Endothelial cell of umbilical vein (primary cell): ENCODE measurements around the gene GRPEL1. TPM values are rescaled to one million over a fixed set of nuclear protein-coding genes. Genes with fewer than 3 reads are reported as not detected.

Experiments
- BruUV-seq: library from RNA; stranded (reverse); fragments of 400-500 nt; replicated peaks from 2 replicates; lab custom pipeline; 2021; lab: Mats Ljungman, UMichigan
- CTCF ChIA-PET: fragments of 300-600, 350-600 bp; sonication (Branson Sonifier 250); formaldehyde crosslinking; loops from one replicate; lab custom pipeline; 2021; ENCODE audit warnings: antibody characterized with exemption, inconsistent platforms; lab: Charles Lee
- POLR2A ChIA-PET: fragments of 300-600, 350-600 bp; sonication (Branson Sonifier 250); formaldehyde crosslinking; loops from one replicate; lab custom pipeline; 2021; ENCODE audit warnings: antibody characterized with exemption, inconsistent platforms; lab: Charles Lee
- DNase-seq: peaks from one replicate; pipeline ENCODE4 v3.0.0-alpha.2; 2011; ENCODE audit warnings: low read depth, low spot score
- FAIRE-seq: peaks from 2 replicates; lab custom pipeline; 2011; peaks lifted over from hg19 to GRCh38; lab: Jason Lieb, UNC
- H2AFZ ChIP-seq: 2 replicates; pipeline ENCODE4 v1.6.0; 2012; ENCODE audit warnings: low read depth, low read length, control low read depth, inconsistent platforms
- H3K27ac ChIP-seq: 2 replicates; pipeline ENCODE4 v1.5.1; 2011; ENCODE audit warnings: low read depth, mild to moderate bottlenecking, control low read depth, low read length, moderate library complexity; ENCODE audit not compliant: insufficient read depth
- H3K27me3 ChIP-seq, 2 experiments: 2 replicates each; pipeline versions ENCODE4 v1.6.0 to v1.6.1; 2011; ENCODE audit warnings: low read length in 2 of 2, mixed read lengths in 1 of 2; ENCODE audit not compliant: control insufficient read depth in 2 of 2, insufficient read depth in 2 of 2
- H3K36me3 ChIP-seq, 2 experiments: 2 replicates in 1 of 2; 3 replicates in 1 of 2; pipeline ENCODE4 v1.5.1; 2011; ENCODE audit warnings: low read length in 2 of 2, mild to moderate bottlenecking in 1 of 2, moderate library complexity in 1 of 2; ENCODE audit not compliant: control insufficient read depth in 2 of 2, insufficient read depth in 2 of 2; ENCODE audit errors: extremely low read depth in 1 of 2
- H3K4me1 ChIP-seq: 3 replicates; pipeline ENCODE4 v1.5.1; 2011; ENCODE audit warnings: mild to moderate bottlenecking, low read length; ENCODE audit not compliant: control insufficient read depth, insufficient read depth; ENCODE audit errors: extremely low read depth
- H3K4me2 ChIP-seq: 2 replicates; pipeline ENCODE4 v1.6.1; 2011; ENCODE audit warnings: low read length, control low read depth, mixed read lengths; ENCODE audit not compliant: insufficient read depth
- H3K4me3 ChIP-seq, 3 experiments: fragments of 200-600 bp in 1 of 3; sonication (generic), shearing (Covaris generic) in 1 of 3; replicated peaks in 1 of 3; 2 replicates each; pipeline ENCODE4 v1.5.1; 2011 to 2016; ENCODE audit warnings: control low read depth in 3 of 3, low read length in 3 of 3, mild to moderate bottlenecking in 2 of 3, inconsistent platforms in 1 of 3, low read depth in 1 of 3, moderate library complexity in 1 of 3; ENCODE audit not compliant: insufficient read depth in 1 of 3
- H3K79me2 ChIP-seq: 2 replicates; pipeline ENCODE4 v1.6.0; 2012; ENCODE audit warnings: low read length, inconsistent platforms; ENCODE audit not compliant: control insufficient read depth, insufficient read depth
- H3K9ac ChIP-seq: replicated peaks from 2 replicates; pipeline ENCODE3; 2011; ENCODE audit warnings: low read length, control low read depth; ENCODE audit not compliant: insufficient read depth; ENCODE audit errors: extremely low read depth
- H3K9me1 ChIP-seq: replicated peaks from 3 replicates; pipeline ENCODE4 v1.6.0; 2011; ENCODE audit warnings: mild to moderate bottlenecking, low read length; ENCODE audit not compliant: control insufficient read depth, insufficient read depth; ENCODE audit errors: extremely low read depth
- H3K9me3 ChIP-seq: replicated peaks from 2 replicates; pipeline ENCODE4 v1.5.1; 2012; ENCODE audit warnings: low read length, inconsistent platforms; ENCODE audit not compliant: control insufficient read depth, insufficient read depth
- H4K20me1 ChIP-seq: replicated peaks from 2 replicates; pipeline ENCODE3; 2011; ENCODE audit warnings: mild to moderate bottlenecking, low read length; ENCODE audit not compliant: control insufficient read depth, insufficient read depth; ENCODE audit errors: extremely low read depth
- EZH2 ChIP-seq: IDR thresholded peaks from 2 replicates; pipeline ENCODE4 v1.6.1; 2012; ENCODE audit warnings: borderline replicate concordance, low read depth, mild to moderate bottlenecking, moderate library complexity, low read length, inconsistent platforms; ENCODE audit not compliant: severe bottlenecking
- FOS ChIP-seq: IDR thresholded peaks from 2 replicates; pipeline ENCODE4 v1.6.1; 2011; ENCODE audit warnings: mild to moderate bottlenecking, low read length, moderate library complexity, borderline replicate concordance; ENCODE audit not compliant: insufficient read depth
- GATA2 ChIP-seq: IDR thresholded peaks from 2 replicates; pipeline ENCODE4 v1.7.0; 2011; ENCODE audit warnings: low read depth, mild to moderate bottlenecking, moderate library complexity, mixed read lengths, low read length; ENCODE audit not compliant: insufficient read length, insufficient read depth
- JUN ChIP-seq: IDR thresholded peaks from 2 replicates; pipeline ENCODE4 v1.6.1; 2011; ENCODE audit warnings: borderline replicate concordance, low read depth; ENCODE audit not compliant: insufficient read length, insufficient read depth
- MYC ChIP-seq: IDR thresholded peaks from one replicate; pipeline ENCODE4 v1.6.1; 2011; ENCODE audit warnings: mild to moderate bottlenecking, low read depth, low read length
- POLR2A ChIP-seq: IDR thresholded peaks from 2 replicates; pipeline ENCODE4 v1.6.1; 2012; ENCODE audit warnings: low read depth, mild to moderate bottlenecking, control low read depth, low read length
- POLR2AphosphoS5 ChIP-seq: IDR thresholded peaks from 2 replicates; pipeline ENCODE4 v1.6.1; 2012; ENCODE audit warnings: low read depth, mild to moderate bottlenecking, control low read depth, low read length, moderate library complexity; ENCODE audit not compliant: insufficient read depth
- dilution Hi-C: fragments of 300-500 bp; cut with MboI; formaldehyde crosslinking; loops from one replicate; pipeline ENCODE4 v1.15.0; 2019; ENCODE audit warnings: low sequenced_read_pairs; ENCODE audit not compliant: extremely low pct_ligation_motif_present
- intact Hi-C: fragments of 100-400 bp; cut with micrococcal nuclease; formaldehyde crosslinking; loops from one replicate; pipeline ENCODE4 v1.10.0; 2022
- polyA plus RNA-seq, 4 experiments: library from polyadenylated mRNA; depleted of rRNA in 3 of 4; stranded (reverse) in 3 of 4; unstranded in 1 of 4; fragments of >200 nt; gene quantifications; 2 replicates each; pipeline versions ENCODE4 v1.2.1 to v1.2.3, GENCODE V29; 2011 to 2012; ENCODE audit warnings: missing spikeins in 1 of 4
- total RNA-seq: library from RNA; stranded (reverse); gene quantifications from 2 replicates; pipeline ENCODE4 v1.2.3, GENCODE V29; 2021
- TF ChIP-seq, protein P1 (sequence below): IDR thresholded peaks from 2 replicates; pipeline ENCODE4 v1.6.1; 2011; ENCODE audit not compliant: insufficient read depth, insufficient read length
- TF ChIP-seq, protein P2 (sequence below), 2 donors: IDR thresholded peaks; 1 replicate in 1 of 2; 2 replicates in 1 of 2; pipeline ENCODE4 v1.5.1; 2011; ENCODE audit warnings: low read length in 2 of 2, mild to moderate bottlenecking in 2 of 2, moderate library complexity in 2 of 2, control low read depth in 1 of 2, inconsistent platforms in 1 of 2, low read depth in 1 of 2; ENCODE audit not compliant: insufficient read depth in 1 of 2; ENCODE audit errors: extremely low read depth in 1 of 2

The GRPEL1 gene
- total and polyA plus RNA-seq, 2 donors (not counting 3 experiments of a cell fraction or from before 2014, with no cell fraction given), result 17.3 to 42.6 TPM

DNA sequence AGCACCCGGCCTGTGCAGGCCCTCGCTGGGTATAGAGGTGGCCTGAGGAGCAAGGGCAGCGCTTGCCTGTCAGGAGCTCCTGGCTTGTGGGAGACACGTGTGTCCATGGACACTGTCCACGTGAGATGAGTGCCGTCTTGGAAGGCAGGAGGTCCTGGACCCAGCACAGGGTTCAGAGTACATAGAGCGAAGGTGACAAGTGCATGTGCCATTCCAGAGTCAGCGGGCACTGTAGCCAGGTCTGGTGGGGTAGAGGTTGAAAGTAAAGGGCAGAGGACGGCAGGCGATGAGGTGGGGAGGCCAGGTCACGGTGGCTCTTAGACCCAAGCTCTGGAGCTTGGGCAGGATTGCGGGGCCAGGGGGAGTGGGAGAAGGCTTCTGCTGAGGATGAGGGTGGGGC lies 53.0 kb downstream of the GRPEL1 start:
- FAIRE-seq, result no peak
- peaks cover 3 to 21% of the 10 kb centered on the region in 2 experiments for H3K36me3 ChIP-seq
- no peak overlapping the region for H3K4me3 ChIP-seq
- no peaks in the 10 kb centered on the region for H4K20me1 ChIP-seq
- H3K4me1 ChIP-seq, result no peaks in the 10 kb centered on the region
- POLR2A ChIA-PET, result no interaction called here
- no peaks in the 10 kb centered on the region for H3K27me3 ChIP-seq
- no peaks in the 10 kb centered on the region for H3K9me3 ChIP-seq
- CTCF ChIA-PET, result no interaction called here
- no peak for DNase-seq
- intact Hi-C loops (no loop called here), dilution Hi-C loops (no loop called here)
- H3K27ac ChIP-seq, result no peak overlapping the region
- H3K9me1 ChIP-seq, result no peaks in the 10 kb centered on the region
- H3K79me2 ChIP-seq, result no peaks in the 10 kb centered on the region
- TF ChIP-seq POLR2A (no peak), FOS (no peak), POLR2AphosphoS5 (no peak), JUN (no peak), GATA2 (no peak), MYC (no peak), EZH2 (no peak)
- TF ChIP-seq, protein P1, sequence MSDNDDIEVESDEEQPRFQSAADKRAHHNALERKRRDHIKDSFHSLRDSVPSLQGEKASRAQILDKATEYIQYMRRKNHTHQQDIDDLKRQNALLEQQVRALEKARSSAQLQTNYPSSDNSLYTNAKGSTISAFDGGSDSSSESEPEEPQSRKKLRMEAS, result no peak
- TF ChIP-seq, protein P2, sequence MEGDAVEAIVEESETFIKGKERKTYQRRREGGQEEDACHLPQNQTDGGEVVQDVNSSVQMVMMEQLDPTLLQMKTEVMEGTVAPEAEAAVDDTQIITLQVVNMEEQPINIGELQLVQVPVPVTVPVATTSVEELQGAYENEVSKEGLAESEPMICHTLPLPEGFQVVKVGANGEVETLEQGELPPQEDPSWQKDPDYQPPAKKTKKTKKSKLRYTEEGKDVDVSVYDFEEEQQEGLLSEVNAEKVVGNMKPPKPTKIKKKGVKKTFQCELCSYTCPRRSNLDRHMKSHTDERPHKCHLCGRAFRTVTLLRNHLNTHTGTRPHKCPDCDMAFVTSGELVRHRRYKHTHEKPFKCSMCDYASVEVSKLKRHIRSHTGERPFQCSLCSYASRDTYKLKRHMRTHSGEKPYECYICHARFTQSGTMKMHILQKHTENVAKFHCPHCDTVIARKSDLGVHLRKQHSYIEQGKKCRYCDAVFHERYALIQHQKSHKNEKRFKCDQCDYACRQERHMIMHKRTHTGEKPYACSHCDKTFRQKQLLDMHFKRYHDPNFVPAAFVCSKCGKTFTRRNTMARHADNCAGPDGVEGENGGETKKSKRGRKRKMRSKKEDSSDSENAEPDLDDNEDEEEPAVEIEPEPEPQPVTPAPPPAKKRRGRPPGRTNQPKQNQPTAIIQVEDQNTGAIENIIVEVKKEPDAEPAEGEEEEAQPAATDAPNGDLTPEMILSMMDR (IDR thresholded peaks at IDR 0.05; ENCODE audit: extremely low read depth in 1 of 2, insufficient read depth in 1 of 2, low read depth in 1 of 2, low read length in 2 of 2), result no peak
- H3K9ac ChIP-seq, result no peak overlapping the region
- no peak overlapping the region for H3K4me2 ChIP-seq
- H2AFZ ChIP-seq, result no peak overlapping the region
- BruUV-seq, result no TSS peak
